ENCODE data around the gene FMC1.

The FMC1 gene

DNA sequence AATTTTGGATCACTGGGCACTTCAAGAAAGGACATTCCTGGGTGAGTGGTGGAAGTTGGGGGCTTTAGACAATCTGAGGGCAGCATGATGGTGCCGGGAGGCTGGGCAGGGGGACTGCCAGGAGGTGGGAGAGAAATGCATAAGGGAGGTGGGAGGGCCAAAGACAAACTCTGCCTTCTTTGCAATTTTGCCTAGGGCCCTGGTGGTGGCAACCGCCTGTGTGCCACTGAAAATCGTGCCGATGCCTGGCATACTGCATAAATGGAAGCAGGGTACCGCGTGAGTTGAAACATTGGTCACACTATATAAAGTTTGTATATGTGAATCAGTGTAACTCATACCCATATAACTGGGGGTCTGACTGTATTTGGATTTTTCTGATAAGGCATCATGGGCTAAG lies 21.8 kb downstream of the FMC1 start:
- TF ChIP-seq ZFX (IDR thresholded peaks at IDR 0.05), result no peak
- TF ChIP-seq, protein P1, sequence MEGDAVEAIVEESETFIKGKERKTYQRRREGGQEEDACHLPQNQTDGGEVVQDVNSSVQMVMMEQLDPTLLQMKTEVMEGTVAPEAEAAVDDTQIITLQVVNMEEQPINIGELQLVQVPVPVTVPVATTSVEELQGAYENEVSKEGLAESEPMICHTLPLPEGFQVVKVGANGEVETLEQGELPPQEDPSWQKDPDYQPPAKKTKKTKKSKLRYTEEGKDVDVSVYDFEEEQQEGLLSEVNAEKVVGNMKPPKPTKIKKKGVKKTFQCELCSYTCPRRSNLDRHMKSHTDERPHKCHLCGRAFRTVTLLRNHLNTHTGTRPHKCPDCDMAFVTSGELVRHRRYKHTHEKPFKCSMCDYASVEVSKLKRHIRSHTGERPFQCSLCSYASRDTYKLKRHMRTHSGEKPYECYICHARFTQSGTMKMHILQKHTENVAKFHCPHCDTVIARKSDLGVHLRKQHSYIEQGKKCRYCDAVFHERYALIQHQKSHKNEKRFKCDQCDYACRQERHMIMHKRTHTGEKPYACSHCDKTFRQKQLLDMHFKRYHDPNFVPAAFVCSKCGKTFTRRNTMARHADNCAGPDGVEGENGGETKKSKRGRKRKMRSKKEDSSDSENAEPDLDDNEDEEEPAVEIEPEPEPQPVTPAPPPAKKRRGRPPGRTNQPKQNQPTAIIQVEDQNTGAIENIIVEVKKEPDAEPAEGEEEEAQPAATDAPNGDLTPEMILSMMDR (conservative IDR thresholded peaks at IDR 0.05), result no peak
- H3K27ac ChIP-seq, result no peak overlapping the region

DNA sequence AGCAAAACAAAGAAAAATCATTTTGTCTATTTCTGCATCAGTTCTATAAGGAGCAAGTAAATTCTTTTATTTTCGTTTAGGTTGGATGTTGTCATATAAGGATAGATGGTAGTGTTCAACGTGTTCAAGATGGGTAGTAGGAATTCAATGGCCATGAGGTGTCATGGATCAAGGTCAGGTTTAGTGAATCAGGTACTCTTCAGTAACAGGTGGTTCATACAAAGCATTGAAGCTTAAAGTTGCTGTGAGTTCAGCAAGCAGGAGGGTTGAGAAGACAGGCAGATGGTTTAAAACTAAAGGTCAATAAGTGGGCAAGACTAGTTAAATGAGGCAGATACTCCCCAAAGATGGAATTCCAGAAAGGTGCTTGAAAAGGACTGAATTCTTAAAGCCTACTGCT lies 24.2 kb downstream of the FMC1 start:
- TF ChIP-seq ZFX (IDR thresholded peaks at IDR 0.05), result no peak
- TF ChIP-seq, protein P1 (conservative IDR thresholded peaks at IDR 0.05), result no peak
- no peak overlapping the region for H3K27ac ChIP-seq

DNA sequence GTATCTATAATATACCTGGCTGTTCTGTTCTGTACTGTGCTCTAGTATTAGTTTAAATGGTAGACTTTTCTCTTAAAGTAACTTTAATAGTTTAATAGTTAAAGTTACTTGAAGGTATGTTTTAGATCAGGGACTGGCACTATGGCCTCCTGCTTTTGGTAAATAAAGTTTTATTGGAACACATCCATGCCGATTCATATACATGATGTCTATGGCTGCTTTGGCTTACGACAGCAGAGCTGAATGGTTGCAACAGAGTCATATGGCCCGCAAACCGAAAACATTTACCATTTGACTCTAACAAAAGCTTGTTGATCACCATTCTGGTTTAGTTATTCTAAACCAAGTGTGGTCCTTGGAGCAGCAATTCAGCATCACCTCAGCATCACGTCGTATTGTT lies 25.3 kb downstream of the FMC1 start:
- TF ChIP-seq, protein P1 (conservative IDR thresholded peaks at IDR 0.05), result no peak
- TF ChIP-seq ZFX (IDR thresholded peaks at IDR 0.05), result no peak
- H3K27ac ChIP-seq, result no peak overlapping the region

DNA sequence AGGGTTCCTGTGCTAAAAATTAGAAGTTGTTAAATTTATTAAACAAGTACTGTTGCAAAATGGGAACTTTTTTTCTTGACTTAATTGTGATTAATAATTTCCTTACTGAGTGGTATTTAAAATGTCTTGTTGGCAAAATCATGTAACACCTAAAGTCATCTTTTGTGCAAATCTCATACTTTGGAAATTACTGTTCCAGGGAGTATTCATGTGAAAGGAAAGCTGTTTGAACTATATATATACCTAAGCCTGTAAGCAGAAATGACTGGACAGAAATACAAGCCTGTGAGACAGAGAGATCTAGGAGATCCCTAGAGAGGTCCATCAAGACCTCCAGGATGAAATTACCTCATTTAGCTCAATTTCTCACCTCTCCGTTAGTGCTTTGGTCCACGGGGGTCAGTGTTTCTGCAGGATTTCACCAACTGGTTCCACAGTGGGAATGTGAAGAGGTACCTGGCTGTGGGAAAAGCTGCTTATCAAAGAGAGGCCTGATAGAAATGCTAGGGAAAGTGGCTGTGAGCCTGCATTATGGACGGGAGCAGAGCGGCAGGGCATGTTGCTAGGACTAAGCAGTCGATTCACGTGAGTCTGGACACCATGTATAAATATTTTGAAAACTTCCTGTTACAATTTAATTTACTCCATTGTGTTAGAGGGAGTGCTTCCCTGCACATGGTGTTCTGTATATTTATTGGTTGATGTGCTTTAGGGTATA lies 26.5 kb downstream of the FMC1 start:
- no peak overlapping the region for H3K27ac ChIP-seq
- no peak for TF ChIP-seq ZFX (IDR thresholded peaks at IDR 0.05)

DNA sequence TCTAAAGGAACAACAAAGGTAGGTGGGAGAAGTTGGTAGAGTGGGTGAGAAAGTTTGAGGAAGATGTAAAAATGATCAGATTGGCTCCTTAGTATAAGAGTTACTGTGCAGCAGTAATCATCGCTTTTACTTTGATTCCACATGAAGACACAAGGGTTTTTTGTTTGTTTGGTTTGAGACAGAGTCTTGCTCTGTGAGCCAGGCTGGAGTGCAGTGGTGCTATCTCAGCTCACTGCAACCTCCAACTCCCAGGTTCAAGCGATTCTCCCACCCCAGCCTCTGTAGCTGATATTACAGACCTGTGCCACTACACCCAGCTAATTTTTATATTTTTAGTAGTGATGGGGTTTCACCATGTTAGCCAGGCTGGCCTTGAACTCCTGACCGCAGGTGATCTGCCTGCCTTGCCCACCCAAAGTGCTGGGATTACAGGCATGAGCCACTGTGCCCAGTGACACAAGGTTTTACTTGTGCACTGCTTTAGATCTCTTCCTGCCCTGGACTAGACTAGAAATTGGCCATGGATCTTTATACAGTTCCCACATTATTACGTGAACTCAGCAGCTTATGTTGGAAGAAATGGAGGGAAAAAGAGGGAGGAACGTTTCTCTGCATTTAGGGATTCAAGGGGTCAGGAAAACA lies 29.3 kb downstream of the FMC1 start:
- TF ChIP-seq, protein P1 (conservative IDR thresholded peaks at IDR 0.05), result no peak
- TF ChIP-seq ZFX (IDR thresholded peaks at IDR 0.05), result no peak
- H3K27ac ChIP-seq, result no peak overlapping the region

DNA sequence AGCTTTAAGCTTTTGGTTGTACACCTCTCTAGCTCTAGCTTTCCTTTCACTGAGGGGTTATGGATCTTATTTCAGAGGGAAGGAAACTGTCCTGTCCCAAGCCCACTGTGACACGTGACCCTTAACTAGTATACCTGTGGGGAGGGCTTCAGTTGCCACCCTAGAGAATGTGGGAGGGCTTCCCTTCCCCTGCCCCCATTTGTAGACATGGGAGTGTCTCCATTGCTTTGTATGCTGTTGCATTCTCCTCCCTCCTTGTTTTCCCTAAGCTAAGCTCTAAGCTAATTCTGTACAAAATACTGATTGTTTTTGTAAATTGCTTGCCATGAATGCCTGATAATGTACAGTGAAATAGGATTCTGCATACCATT lies 29.8 kb downstream of the FMC1 start:
- no peak overlapping the region for H3K27ac ChIP-seq

DNA sequence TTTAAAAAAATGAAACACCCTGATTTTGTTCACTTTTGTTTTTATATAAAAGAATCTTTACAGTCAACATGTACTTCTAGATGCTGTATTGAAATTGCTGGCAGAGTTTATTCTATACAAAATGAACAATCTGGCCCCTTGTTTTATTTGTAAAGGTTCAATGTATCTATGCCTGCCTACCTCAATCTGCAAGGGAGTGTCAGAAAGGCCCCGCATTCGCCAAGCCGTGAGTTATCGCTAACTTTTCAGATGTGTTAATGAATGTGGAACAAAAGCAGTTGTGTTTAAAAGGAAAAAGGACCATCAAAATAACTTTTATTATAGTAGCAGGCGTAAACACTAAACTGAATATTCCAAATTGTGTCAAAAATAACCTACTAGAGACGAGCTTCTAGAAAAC lies 33.1 kb downstream of the FMC1 start:
- TF ChIP-seq ZFX (IDR thresholded peaks at IDR 0.05), result no peak
- TF ChIP-seq, protein P1 (conservative IDR thresholded peaks at IDR 0.05), result no peak
- H3K27ac ChIP-seq, result no peak overlapping the region

More for the DNA sequence above, 29.8 kb downstream of the FMC1 start:
- TF ChIP-seq, protein P1 (conservative IDR thresholded peaks at IDR 0.05), result no peak
- TF ChIP-seq ZFX (IDR thresholded peaks at IDR 0.05), result no peak

DNA sequence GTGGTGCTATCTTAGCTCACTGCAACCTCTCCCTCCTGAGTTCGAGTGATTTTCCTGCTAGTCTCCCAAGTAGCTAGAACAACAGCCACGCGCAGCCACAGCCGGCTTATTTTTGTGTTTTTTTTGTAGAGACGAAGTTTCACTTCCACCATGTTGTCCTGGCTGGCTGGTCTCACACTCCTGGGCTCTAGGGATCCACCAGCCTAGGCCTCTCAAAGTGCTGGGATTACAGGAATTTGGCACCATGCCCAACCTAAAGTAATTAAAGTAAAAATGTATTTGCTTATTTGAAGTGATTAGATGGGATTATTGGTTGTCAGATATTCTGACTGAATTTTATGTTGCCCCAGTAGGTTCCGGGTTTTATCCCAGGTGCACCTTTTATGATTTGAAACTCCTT lies 41.3 kb downstream of the FMC1 start:
- TF ChIP-seq ZFX (IDR thresholded peaks at IDR 0.05), result no peak
- TF ChIP-seq, protein P1 (conservative IDR thresholded peaks at IDR 0.05), result no peak
- H3K27ac ChIP-seq, result no peak overlapping the region

Data from C4-2B (cell line).